H1 (cell line): ENCODE results near the gene CDKL4.
"Not testable (repeated sequence)": the region's sequence is repeated elsewhere in the genome, so short reads cannot be mapped to it uniquely, and the experiment has no call there.

Experiments
- CTBP2 ChIP-seq: IDR thresholded peaks from 2 replicates; pipeline ENCODE4 v1.7.0; 2011; ENCODE audit warnings: borderline replicate concordance, mild to moderate bottlenecking, moderate library complexity, mixed read lengths, low read length; ENCODE audit not compliant: insufficient read depth, insufficient read length
- CTCF ChIP-seq, 3 experiments: IDR thresholded peaks; 1 replicate in 2 of 3; 2 replicates in 1 of 3; pipeline versions ENCODE4 v1.5.1 to v1.6.1; 2011; ENCODE audit warnings: low read length in 3 of 3, mild to moderate bottlenecking in 3 of 3, inconsistent platforms in 2 of 3, low read depth in 1 of 3, moderate library complexity in 1 of 3; ENCODE audit not compliant: insufficient read depth in 1 of 3; ENCODE audit errors: control extremely low read depth in 1 of 3
- EGR1 ChIP-seq: IDR thresholded peaks from 2 replicates; pipeline ENCODE4 v1.6.1; 2011; ENCODE audit warnings: low read depth, low read length, borderline replicate concordance
- GTF2F1 ChIP-seq: IDR thresholded peaks from 2 replicates; pipeline ENCODE4 v1.6.1; 2012; ENCODE audit warnings: low read depth, low read length, improper control_type of control experiment, borderline replicate concordance
- POLR2A ChIP-seq, 2 experiments: IDR thresholded peaks; 1 replicate in 1 of 2; 2 replicates in 1 of 2; pipeline ENCODE4 v1.6.1; 2011; ENCODE audit warnings: low read depth in 2 of 2, low read length in 2 of 2, mild to moderate bottlenecking in 2 of 2; ENCODE audit errors: control extremely low read depth in 1 of 2
- SP2 ChIP-seq: IDR thresholded peaks from 2 replicates; pipeline ENCODE4 v1.6.1; 2012; ENCODE audit warnings: mild to moderate bottlenecking, low read length, inconsistent platforms
- TAF7 ChIP-seq: optimal IDR thresholded peaks from 2 replicates; pipeline ENCODE3; 2011; ENCODE audit warnings: low read depth, mild to moderate bottlenecking, inconsistent platforms, low read length, moderate library complexity, borderline replicate concordance

- TF ChIP-seq CTCF (IDR thresholded peaks at IDR 0.05; ENCODE audit: control extremely low read depth in 1 of 3, insufficient read depth in 1 of 3, low read depth in 1 of 3, low read length in 3 of 3); POLR2A (IDR thresholded peaks at IDR 0.05; ENCODE audit: control extremely low read depth in 1 of 2, low read depth in 2 of 2, low read length in 2 of 2); SP2; CTBP2; EGR1; GTF2F1; TAF7: not testable (repeated sequence)
These were observed 1.3 kb upstream of the CDKL4 start for GRCh38 chr2:39244963-39245625.
